K562 treated with DMSO at 1 percent for 4 hours (cell line): Measurements from ENCODE around the gene CST9L. TPM values are rescaled to one million over a fixed set of nuclear protein-coding genes. Genes with fewer than 3 reads are reported as not detected.

Experiments
- total RNA-seq: library from RNA; unstranded; fragments of 300-600 nt; gene quantifications from 2 replicates; pipeline ENCODE4 v1.2.3, GENCODE V29; 2022; ENCODE audit not compliant: insufficient read depth

CST9L gene
- total RNA-seq: not detected in 2 replicates

GRCh38 chr20:23568320-23568970 is at the start of gene CST9L:
TSS of gene CST9L (minus strand) at chr20:23568484. CDS start at chr20:23568450, 34 bp downstream.

GRCh38 chr20:23605867-23606651 is 37.8 kb upstream of the CST9L start, which contains the start of gene CST9:
TSS of gene CST9 (minus strand) at chr20:23605917. CDS start at chr20:23605864, 53 bp downstream.

Other genes with a start within 250 kb of the CST9L start
- gene NXT1, start 217.7 kb downstream of the CST9L start, total RNA-seq: 16.9 and 21.2 TPM in 2 replicates
- gene GZF1, start 206.3 kb downstream of the CST9L start, total RNA-seq: 5.8 and 9.7 TPM in 2 replicates
- gene NAPB, start 147.0 kb downstream of the CST9L start, total RNA-seq: 1.8 and 2.5 TPM in 2 replicates
- gene CSTL1, start 128.8 kb downstream of the CST9L start, total RNA-seq: not detected in 2 replicates
- gene CST11, start 115.6 kb downstream of the CST9L start, total RNA-seq: not detected in 2 replicates
- gene CST8, start 77.4 kb downstream of the CST9L start, total RNA-seq: not detected in 2 replicates
- gene CST9, start 37.4 kb upstream of the CST9L start, total RNA-seq: not detected in 2 replicates
- gene CST3, start 69.5 kb upstream of the CST9L start, total RNA-seq: 296 and 302 TPM in 2 replicates
- not detected in 2 replicates for gene CST4, start 120.6 kb upstream of the CST9L start, total RNA-seq
- gene CST1, start 182.5 kb upstream of the CST9L start, total RNA-seq: not detected in 2 replicates